SK-N-SH (cell line): Measurements from ENCODE around the gene LDLRAP1.

Experiments
- CHD2 ChIP-seq: fragments of 150-350 bp; IDR thresholded peaks from 2 replicates; pipeline ENCODE4 v1.6.1; 2018; ENCODE audit warnings: low read length; ENCODE audit not compliant: partially characterized antibody
- EP300 ChIP-seq, 2 experiments: IDR thresholded peaks; 2 replicates each; pipeline versions ENCODE4 v1.4.0 to v1.6.1; 2012; ENCODE audit warnings: borderline replicate concordance in 1 of 2, low read depth in 1 of 2, low read length in 1 of 2
- EZH2phosphoT487 ChIP-seq: fragments of 200-600 bp; sonication (generic); IDR thresholded peaks from 2 replicates; pipeline ENCODE4 v1.6.1; 2017; ENCODE audit warnings: low read depth, mixed run types, mild to moderate bottlenecking, antibody characterized with exemption, moderate library complexity, borderline replicate concordance
- FOXM1 ChIP-seq: IDR thresholded peaks from 2 replicates; pipeline ENCODE4 v1.4.0; 2012; ENCODE audit warnings: low read depth, mild to moderate bottlenecking
- MEF2A ChIP-seq: IDR thresholded peaks from 2 replicates; pipeline ENCODE4 v1.4.0; 2012; ENCODE audit warnings: low read depth, borderline replicate concordance
- NRF1 ChIP-seq: IDR thresholded peaks from 2 replicates; pipeline ENCODE4 v1.6.1; 2012; ENCODE audit warnings: low read depth, mild to moderate bottlenecking, low read length
- POLR2AphosphoS5 ChIP-seq: IDR thresholded peaks from 2 replicates; pipeline ENCODE4 v1.6.1; 2012; ENCODE audit warnings: low read depth, low read length
- RAD21 ChIP-seq: IDR thresholded peaks from 2 replicates; pipeline ENCODE4 v1.6.1; 2012; ENCODE audit warnings: mild to moderate bottlenecking, low read length
- RCOR1 ChIP-seq: fragments of 150-350 bp; IDR thresholded peaks from 2 replicates; pipeline ENCODE4 v1.6.1; 2017; ENCODE audit warnings: antibody characterized with exemption, low read length
- SMC3 ChIP-seq: IDR thresholded peaks from 2 replicates; pipeline ENCODE4 v1.6.1; 2012; ENCODE audit warnings: low read depth, low read length, improper control_type of control experiment
- TEAD4 ChIP-seq: IDR thresholded peaks from 2 replicates; pipeline ENCODE4 v1.4.0; 2012; ENCODE audit warnings: mild to moderate bottlenecking, borderline replicate concordance; ENCODE audit not compliant: insufficient read depth
- YY1 ChIP-seq: IDR thresholded peaks from 2 replicates; pipeline ENCODE4 v1.4.0; 2012; ENCODE audit warnings: low read depth, mild to moderate bottlenecking
- TF ChIP-seq, protein P1 (sequence below): fragments of 200-600 bp; sonication (generic); IDR thresholded peaks from 2 replicates; pipeline ENCODE4 v1.6.1; 2017; ENCODE audit warnings: antibody characterized with exemption, mild to moderate bottlenecking, moderate library complexity
- TF ChIP-seq, protein P2 (sequence below): fragments of 150-350 bp; IDR thresholded peaks from 2 replicates; pipeline ENCODE4 v1.6.1; 2017; ENCODE audit warnings: antibody characterized with exemption, low read length, low read depth, borderline replicate concordance

- no peak for TF ChIP-seq RAD21
- no peak for TF ChIP-seq EZH2phosphoT487
- TF ChIP-seq YY1 = no peak
- TF ChIP-seq, protein P1, sequence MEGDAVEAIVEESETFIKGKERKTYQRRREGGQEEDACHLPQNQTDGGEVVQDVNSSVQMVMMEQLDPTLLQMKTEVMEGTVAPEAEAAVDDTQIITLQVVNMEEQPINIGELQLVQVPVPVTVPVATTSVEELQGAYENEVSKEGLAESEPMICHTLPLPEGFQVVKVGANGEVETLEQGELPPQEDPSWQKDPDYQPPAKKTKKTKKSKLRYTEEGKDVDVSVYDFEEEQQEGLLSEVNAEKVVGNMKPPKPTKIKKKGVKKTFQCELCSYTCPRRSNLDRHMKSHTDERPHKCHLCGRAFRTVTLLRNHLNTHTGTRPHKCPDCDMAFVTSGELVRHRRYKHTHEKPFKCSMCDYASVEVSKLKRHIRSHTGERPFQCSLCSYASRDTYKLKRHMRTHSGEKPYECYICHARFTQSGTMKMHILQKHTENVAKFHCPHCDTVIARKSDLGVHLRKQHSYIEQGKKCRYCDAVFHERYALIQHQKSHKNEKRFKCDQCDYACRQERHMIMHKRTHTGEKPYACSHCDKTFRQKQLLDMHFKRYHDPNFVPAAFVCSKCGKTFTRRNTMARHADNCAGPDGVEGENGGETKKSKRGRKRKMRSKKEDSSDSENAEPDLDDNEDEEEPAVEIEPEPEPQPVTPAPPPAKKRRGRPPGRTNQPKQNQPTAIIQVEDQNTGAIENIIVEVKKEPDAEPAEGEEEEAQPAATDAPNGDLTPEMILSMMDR = no peak
- no peak for TF ChIP-seq POLR2AphosphoS5
- no peak for TF ChIP-seq FOXM1
- TF ChIP-seq MEF2A = no peak
- TF ChIP-seq NRF1 = no peak
- no peak for TF ChIP-seq RCOR1
- TF ChIP-seq TEAD4 = no peak
- TF ChIP-seq SMC3 = no peak
- no peak for TF ChIP-seq EP300 (IDR thresholded peaks at IDR 0.05; ENCODE audit: borderline replicate concordance in 1 of 2, low read depth in 1 of 2, low read length in 1 of 2)
- TF ChIP-seq, protein P2, sequence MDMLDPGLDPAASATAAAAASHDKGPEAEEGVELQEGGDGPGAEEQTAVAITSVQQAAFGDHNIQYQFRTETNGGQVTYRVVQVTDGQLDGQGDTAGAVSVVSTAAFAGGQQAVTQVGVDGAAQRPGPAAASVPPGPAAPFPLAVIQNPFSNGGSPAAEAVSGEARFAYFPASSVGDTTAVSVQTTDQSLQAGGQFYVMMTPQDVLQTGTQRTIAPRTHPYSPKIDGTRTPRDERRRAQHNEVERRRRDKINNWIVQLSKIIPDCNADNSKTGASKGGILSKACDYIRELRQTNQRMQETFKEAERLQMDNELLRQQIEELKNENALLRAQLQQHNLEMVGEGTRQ = no peak
- TF ChIP-seq CHD2 = no peak
Observed at GRCh38 chr1:25611843-25612242, 68.4 kb downstream of the LDLRAP1 start.
